Measurements from ENCODE around the gene GGACT.

GRCh38 chr13:100636441-100636840 lies 47.9 kb upstream of the GGACT start:
- TF ChIP-seq CTCF (IDR thresholded peaks at IDR 0.05) (no peak), POLR2A (IDR thresholded peaks at IDR 0.05) (no peak)

Data from body of pancreas (tissue), 4 donors.